ENCODE measurements around the gene PKN1. TPM values are rescaled to one million over a fixed set of nuclear protein-coding genes. Genes with fewer than 3 reads are reported as not detected.

PKN1 gene
- total RNA-seq, 1 donor from 2014 or later, result 147 TPM

DNA sequence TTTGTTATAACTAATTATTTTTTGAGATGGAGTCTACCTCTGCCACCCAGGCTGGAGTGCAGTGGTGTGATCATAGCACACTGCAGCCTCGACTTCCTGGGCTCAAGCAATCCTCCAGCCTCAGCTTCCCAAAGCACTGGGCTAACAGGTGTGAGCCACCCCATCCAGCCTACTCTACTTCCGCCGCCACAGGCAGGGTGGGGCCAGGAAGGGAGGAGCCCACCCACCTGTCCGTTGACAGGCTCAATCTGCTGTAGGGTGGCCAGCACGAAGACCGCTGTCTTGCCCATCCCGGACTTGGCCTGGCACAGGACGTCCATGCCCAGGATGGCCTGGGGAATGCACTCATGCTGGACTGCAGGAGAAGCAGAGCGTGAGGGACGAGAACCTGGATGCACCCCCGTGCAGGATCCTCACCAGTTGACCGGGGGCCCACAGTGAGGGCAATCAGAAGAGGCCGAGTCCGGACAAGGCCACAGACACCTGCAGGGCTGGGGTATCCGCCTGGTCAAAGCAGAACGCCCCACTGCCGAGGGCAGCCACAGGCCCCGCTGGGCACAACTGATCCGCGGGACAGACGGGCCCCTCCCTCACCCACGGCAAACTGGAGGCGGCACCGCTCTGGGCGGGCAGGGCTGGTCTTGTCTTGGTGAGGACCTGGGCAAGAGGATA is 20.6 kb upstream of the PKN1 start:
- H3K27me3 ChIP-seq (ENCODE audit: low read depth), result no peaks in the 10 kb centered on the region
- DNase-seq (no peak), ATAC-seq (no peak)
- TF ChIP-seq, protein P1, sequence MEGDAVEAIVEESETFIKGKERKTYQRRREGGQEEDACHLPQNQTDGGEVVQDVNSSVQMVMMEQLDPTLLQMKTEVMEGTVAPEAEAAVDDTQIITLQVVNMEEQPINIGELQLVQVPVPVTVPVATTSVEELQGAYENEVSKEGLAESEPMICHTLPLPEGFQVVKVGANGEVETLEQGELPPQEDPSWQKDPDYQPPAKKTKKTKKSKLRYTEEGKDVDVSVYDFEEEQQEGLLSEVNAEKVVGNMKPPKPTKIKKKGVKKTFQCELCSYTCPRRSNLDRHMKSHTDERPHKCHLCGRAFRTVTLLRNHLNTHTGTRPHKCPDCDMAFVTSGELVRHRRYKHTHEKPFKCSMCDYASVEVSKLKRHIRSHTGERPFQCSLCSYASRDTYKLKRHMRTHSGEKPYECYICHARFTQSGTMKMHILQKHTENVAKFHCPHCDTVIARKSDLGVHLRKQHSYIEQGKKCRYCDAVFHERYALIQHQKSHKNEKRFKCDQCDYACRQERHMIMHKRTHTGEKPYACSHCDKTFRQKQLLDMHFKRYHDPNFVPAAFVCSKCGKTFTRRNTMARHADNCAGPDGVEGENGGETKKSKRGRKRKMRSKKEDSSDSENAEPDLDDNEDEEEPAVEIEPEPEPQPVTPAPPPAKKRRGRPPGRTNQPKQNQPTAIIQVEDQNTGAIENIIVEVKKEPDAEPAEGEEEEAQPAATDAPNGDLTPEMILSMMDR (IDR thresholded peaks at IDR 0.05), result no peak
- H3K36me3 ChIP-seq, result peaks cover 74% of the 10 kb centered on the region
- H3K4me3 ChIP-seq, result no peak overlapping the region
- intact Hi-C loops (cut with DNase I), result no loop called here
- peaks cover 40% of the 10 kb centered on the region for H3K4me1 ChIP-seq
- H3K9me3 ChIP-seq, result no peaks in the 10 kb centered on the region
- no peak overlapping the region for H3K27ac ChIP-seq

GRCh38 chr19:14412996-14413692 is 20.0 kb upstream of the PKN1 start:
- TF ChIP-seq, protein P1 (IDR thresholded peaks at IDR 0.05), result no peak
- H3K27ac ChIP-seq, result no peak overlapping the region
- DNase-seq (no peak), ATAC-seq (no peak)
- H3K9me3 ChIP-seq, result no peaks in the 10 kb centered on the region
- H3K36me3 ChIP-seq, result peaks cover 67% of the 10 kb centered on the region
- intact Hi-C loops (cut with DNase I), result no loop called here
- H3K4me3 ChIP-seq, result no peak overlapping the region
- H3K4me1 ChIP-seq, result peaks cover 46% of the 10 kb centered on the region
- no peaks in the 10 kb centered on the region for H3K27me3 ChIP-seq (ENCODE audit: low read depth)

DNA sequence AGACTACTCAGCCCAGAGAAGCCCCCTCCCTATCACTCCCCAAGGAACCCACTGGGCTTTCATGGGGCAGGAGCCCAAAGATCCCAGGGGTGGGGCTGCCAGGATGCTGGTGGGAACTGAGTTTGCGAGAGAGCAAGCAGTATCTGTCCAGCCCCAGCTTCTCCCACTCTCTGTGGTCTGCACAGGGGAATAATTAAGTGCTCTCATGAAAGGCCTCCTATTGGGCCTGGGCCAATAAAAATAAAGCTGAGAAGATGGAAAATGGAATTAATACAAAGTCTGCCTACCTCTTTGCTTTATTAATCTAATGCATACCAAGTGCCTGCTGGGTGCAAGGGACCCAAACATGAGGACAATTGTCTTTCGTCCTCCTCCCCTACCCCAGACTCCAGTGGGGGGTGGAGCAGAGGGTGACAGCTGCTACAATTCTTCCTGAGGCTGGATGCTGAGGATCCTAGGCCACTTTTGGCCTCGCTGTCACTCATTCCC is 19.4 kb upstream of the PKN1 start:
- Histone ChIP-seq H3K4me1 (peaks cover 46% of the 10 kb centered on the region), H3K36me3 (peaks cover 61% of the 10 kb centered on the region), H3K9me3 (no peaks in the 10 kb centered on the region), H3K27me3 (ENCODE audit: low read depth) (no peaks in the 10 kb centered on the region), H3K27ac (no peak overlapping the region), H3K4me3 (no peak overlapping the region)
- ATAC-seq (no peak), DNase-seq (no peak)
- TF ChIP-seq, protein P1 (IDR thresholded peaks at IDR 0.05), result no peak
- intact Hi-C loops (cut with DNase I), result no loop called here

DNA sequence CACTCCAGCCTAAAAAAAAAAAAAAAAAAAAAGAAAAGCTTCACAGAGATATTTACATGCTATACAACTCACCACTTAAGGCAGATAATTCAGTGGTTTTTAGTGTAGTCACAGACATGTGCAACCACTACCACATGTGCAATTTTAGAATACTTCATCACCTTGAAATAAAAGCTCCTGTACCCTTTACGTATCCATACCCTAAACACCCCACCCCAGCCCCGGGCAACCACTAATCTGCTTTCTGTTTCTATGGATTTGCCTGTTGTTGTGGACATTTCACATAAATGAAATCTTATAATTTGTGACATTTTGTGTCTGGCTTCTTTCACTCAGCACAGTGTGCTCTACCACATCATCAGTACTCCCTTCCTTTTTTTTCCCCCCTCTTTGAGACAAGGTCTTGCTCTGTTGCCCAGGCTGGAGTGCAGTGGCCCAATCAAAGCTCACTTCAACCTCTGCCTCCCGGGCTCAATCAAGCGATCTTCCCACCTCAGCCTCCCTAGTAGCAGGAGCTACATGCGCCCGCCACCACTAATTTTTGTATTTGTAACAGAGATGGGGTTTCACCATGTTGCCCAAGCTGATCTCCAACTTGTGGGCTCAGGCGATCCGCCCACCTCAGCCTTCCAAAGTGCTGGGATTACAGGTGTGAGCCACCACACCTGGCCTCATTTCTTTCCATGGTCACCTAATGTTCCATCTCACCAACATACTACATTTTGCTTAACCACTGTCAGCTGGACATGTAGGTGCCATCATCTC is 18.0 kb upstream of the PKN1 start:
- ATAC-seq, result no peak
- Histone ChIP-seq H3K27me3 (ENCODE audit: low read depth) (no peaks in the 10 kb centered on the region), H3K4me1 (peaks cover 47% of the 10 kb centered on the region), H3K4me3 (no peak overlapping the region), H3K27ac (no peak overlapping the region), H3K9me3 (no peaks in the 10 kb centered on the region), H3K36me3 (peaks cover 47% of the 10 kb centered on the region)
- TF ChIP-seq, protein P1 (IDR thresholded peaks at IDR 0.05), result no peak
- no peak for DNase-seq
- intact Hi-C loops (cut with DNase I), result no loop called here

DNA sequence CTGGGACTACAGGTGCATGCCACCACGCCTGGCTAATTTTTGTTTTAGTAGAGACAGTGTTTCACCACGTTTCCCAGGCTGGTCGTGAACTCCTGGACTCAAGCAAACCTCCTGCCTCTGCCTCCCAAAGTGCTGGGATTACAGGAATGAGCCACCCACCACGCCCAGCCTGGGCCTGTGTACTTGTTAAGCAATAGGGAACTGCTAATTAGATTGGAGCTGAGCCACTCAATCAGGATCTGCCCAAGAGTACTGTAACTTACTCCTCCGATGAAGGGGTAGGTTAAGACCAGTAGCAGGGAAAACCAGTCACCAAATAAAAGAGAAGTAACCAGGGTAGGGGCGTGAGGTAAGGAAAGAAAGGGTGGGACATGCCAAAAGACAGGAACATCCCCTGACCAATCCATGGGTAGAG is 16.3 kb upstream of the PKN1 start:
- Histone ChIP-seq H3K4me1 (peaks cover 41% of the 10 kb centered on the region), H3K4me3 (no peak overlapping the region), H3K27me3 (ENCODE audit: low read depth) (no peaks in the 10 kb centered on the region), H3K36me3 (peaks cover 30% of the 10 kb centered on the region), H3K27ac (no peak overlapping the region), H3K9me3 (no peaks in the 10 kb centered on the region)
- intact Hi-C loops (cut with DNase I), result no loop called here
- TF ChIP-seq, protein P1 (IDR thresholded peaks at IDR 0.05), result no peak
- ATAC-seq, result no peak
- DNase-seq, result no peak
